IPS-NIHi7 (cell line): ENCODE results near the gene JMJD7.

ENCODE experiments used
- DNase-seq: peaks from one replicate; pipeline ENCODE4 v3.0.0; 2012; ENCODE audit warnings: mixed read lengths; ENCODE audit errors: extremely low spot score

Gene JMJD7

GRCh38 chr15:41843571-41843970 is 15.7 kb downstream of the JMJD7 start:
- DNase-seq: no peak

GRCh38 chr15:41844814-41845213 is 16.9 kb downstream of the JMJD7 start:
- no peak for DNase-seq

DNA sequence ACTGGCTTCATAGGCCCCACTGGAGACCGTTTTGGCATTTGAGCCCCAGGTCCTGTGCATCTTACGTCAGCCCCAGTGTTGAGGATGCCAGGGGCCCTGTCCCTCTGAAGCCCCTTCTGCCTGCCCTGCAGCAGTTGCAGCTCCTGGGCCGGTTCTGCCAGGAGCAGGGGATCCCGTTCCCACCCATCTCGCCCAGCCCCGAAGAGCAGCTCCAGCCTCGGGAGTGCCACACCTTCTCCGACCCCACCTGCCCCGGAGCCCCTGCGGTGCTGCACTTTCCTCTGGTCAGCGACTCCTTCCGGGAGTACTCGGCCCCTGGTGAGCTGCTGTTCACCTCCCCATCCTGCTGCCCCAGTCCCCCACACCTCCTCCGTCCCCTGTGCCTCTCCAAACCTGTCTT is 19.3 kb downstream of the JMJD7 start:
- no peak for DNase-seq

GRCh38 chr15:41847981-41848380 is 20.1 kb downstream of the JMJD7 start:
- no peak for DNase-seq

- DNase-seq: no peak
These were observed 20.7 kb downstream of the JMJD7 start for GRCh38 chr15:41848631-41849030.

- DNase-seq: no peak
These were observed 21.3 kb downstream of the JMJD7 start for GRCh38 chr15:41849204-41849603.

GRCh38 chr15:41849861-41850260 is 22.0 kb downstream of the JMJD7 start:
- DNase-seq: no peak

DNA sequence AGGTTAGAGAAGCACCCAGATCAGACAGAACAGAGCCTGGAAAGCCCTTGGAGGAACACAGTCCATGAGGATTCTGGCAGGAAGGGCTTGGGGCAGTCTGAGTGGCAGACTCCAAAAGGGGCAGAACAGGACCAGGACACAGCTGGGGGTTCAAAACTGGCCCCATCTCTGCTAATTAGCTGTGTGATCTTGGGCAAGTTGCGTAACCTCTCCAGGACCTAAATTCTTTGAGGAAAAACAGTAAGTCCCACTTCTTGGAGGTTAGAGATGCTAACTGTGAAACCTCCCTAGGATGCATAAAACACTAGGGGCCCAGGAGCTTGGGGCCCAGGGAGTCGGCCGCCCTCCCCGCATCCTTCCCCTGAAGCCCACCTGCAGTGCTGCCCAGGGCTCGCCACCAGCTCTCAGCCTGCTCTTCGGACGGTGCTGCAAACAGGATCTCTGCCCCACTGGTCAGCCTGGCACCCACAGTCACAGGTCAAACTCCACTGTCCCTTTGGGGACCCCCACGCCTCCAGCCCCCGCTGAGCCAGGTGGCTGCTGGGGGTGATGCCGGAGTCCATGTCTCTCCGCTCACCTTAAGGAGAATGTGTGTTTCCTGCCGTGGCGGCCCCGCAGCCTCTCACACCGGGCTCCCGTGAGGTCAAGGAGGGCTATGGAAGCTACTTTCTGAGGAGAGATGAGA is 22.7 kb downstream of the JMJD7 start:
- DNase-seq: no peak

DNA sequence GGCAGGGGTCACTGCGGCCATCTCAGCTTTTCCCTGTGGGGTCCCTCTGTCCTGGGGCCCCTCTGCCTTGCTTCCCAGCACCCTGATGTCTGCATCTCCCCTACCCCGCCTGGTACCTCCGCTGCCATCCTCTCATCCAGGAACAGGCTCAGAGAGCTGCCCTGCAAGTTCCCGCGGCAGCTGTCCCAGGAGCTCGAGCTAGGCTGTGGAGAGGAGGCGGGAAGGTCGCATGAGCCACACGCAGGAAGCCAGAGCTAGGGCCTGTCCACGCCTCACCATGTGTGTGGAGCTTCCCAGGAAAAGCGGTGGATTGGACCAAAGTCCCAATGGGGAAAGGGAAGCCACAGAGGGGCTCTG is 23.3 kb downstream of the JMJD7 start:
- no peak for DNase-seq

DNA sequence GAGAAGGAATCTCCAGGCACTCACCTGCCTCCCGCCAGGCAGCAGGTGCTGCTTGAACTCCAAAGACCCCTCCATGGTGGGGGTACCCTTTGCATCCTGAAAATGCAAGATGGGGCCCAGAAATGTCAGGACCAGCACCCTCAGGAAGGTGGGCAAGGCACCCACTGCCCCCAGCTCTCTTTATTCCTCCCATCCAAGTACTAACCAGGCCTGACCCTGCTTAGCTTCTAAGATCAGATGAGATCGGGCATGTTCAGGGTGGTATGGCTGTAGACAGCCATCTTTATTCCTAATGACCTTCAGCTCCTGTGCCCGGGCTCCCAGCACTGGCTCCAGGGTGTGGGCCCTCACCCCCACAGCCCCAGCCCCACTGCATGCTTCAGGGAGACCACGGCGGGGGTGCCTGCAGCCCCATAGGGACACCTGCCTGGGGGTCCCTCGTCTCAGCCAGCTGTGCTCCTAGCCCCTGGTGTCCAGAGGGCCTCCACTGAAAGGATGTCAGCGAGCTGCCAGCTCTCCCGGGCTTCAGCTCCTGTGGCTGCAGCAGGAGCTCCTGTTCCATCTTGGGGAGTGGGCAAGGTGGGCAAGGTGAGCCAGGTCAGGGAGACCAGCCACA is 24.0 kb downstream of the JMJD7 start:
- DNase-seq: no peak

DNA sequence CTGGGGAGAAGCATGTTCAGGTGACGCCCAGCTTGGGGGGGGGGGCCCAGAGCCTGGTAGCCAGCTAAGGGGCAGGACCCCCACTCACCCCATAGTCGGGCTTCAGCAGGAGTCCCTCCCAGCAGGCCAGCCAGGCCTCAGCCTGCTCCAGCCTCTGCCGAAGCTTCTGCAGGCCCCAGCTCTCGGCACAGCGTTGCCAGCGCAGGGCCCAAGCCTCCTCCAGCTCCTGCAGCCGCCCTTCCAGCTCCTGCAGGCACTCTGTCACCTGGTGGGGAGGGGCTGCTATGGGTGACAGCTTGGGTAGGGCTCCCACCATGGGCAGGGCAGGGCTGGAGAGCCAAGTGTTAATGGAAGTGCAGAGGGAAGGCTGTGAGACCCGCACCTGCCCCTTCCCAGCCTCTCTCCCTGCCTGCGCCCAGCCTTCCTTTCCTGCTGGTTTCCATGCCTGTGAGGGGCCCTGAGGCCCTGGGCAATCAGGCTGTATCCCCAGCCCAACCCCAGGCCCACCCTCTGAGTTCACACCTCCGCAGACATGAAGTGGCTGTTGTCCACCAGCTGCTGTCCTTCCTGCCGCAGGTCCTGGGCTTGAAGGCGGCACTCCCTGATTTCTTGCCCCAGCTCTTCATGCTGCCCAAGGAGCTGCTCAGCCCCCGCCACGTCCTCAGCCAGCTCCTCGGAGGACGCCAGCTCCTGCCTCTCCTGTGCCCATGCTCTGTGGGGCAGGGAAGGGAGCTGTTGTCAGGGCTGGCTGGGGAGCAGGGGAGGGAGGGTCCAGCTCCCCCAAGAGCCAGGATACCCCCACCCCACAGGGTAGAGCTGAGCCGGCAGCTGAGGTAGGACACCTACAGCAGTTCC is 25.1 kb downstream of the JMJD7 start:
- no peak for DNase-seq

GRCh38 chr15:41853831-41854230 is 25.9 kb downstream of the JMJD7 start:
- DNase-seq: no peak

- DNase-seq: no peak
These were observed 26.6 kb downstream of the JMJD7 start for GRCh38 chr15:41854443-41854842.

DNA sequence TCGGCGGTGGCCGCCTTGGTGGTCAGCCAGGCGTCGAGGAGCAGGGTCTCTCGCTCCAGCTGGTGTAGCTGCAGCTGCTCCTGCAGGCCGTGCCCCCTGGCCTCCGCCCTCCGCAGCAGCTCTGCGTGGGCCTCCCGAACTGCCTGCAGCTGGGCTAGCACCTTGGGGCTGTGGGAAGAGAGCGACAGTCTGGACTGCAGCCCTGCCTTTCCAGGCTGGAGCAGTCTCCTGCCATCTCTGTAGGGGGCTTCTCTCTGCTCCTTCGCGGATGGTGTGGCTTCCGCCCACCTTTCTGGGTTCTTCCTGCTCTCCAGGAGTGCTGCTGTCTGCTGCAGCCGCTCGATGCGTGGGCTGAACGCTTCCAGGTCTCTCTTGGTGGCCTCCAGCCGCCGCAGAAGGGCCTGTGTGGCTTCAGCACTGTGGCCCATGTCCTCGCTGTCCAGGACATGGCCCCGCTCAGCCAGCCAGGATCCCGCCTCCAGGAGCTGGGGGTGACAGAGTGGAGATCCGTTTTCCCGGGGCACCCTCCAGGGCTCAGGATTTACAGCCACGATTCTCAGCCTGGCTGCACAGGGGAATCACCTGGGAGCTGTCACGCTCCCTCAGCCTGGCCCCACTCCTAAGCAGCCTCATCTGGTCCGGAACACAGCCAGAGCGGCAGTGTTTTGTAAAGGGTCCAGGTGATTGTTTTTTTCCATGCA is 27.5 kb downstream of the JMJD7 start:
- DNase-seq: peak; percentile 49

- DNase-seq: no peak
These were observed 28.4 kb downstream of the JMJD7 start for GRCh38 chr15:41856262-41856661.

- DNase-seq: no peak
These were observed 28.8 kb downstream of the JMJD7 start for GRCh38 chr15:41856716-41857115.

GRCh38 chr15:41857316-41857715 is 29.4 kb downstream of the JMJD7 start:
- no peak for DNase-seq

GRCh38 chr15:41858756-41859155 is 30.9 kb downstream of the JMJD7 start:
- DNase-seq: no peak

- no peak for DNase-seq
These were observed 32.3 kb downstream of the JMJD7 start for GRCh38 chr15:41860049-41860828.

- DNase-seq: no peak
These were observed 34.0 kb downstream of the JMJD7 start for GRCh38 chr15:41861736-41862356.

DNA sequence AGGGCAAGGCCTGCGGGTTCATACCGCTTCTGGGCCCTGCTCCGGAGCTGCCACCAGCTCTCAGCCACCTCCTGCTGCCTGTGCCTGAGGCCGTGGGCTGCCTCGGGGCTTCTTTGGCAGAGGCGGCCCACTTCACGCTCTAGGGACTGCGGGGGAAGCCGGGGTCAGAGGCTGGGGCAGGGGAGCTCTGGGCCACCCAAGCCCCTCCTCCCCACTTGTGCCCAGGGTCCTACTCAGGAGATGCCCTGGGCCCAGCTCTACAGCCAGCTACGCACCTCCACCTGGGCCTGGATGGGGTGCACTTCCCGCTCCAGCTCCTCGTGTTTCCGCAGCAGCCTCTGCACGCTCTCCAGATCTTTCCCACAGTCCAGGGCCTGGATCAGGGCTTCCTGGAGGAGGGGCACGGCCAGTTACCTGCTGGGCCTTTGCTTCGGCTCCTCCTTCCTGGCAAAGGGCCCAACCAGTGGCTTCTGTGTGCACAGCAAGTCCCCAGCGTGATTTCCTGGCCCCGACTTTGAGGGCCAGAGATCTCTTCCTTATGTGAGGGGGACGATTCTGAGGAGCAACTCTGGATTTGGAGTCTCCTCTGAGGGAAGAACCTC is 34.7 kb downstream of the JMJD7 start:
- DNase-seq: peak; percentile 60
